GM18498 (cell line): ENCODE data around the gene GPR61.

Experiments used
- ATAC-seq: cut with Tn5 transposase; IDR thresholded peaks from one replicate; pipeline ENCODE4 v1.9.1; 2021; ENCODE audit warnings: mild to moderate bottlenecking, moderate library complexity; ENCODE audit not compliant: unreplicated experiment

GPR61 gene

DNA sequence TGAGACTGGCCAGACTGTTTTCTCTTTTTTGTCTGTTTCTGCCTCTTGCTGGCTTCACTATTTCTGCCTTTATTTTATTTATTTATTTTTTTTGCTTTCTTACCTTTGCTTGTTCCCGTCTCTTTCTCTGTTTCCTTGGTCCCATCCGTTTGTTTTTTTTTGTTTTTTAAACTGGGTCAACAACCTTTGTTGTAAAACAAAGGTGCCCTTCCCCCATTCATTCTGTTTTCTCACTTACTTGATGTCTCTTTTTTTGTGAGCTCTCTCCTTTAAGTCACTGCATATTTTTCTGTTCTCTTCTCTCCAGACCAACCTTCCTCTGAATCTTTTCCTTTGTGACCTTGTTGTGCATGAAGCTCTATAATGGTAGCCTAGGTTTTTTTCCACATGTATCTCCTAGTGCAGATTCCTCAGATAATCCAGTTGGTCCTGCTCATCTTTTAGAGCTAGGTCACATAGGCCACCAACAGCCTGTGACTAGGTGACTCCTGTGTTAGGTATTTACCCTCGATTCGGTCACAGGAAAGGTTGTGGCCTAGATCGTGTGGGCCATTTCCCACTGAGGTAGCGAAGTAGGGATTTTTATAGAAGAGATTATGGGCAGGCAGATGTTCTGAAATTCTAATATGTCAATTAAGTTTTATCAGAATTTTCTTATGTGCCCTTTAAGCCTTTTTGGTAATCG, 24.7 kb downstream of the GPR61 start:
- no peak for ATAC-seq

DNA sequence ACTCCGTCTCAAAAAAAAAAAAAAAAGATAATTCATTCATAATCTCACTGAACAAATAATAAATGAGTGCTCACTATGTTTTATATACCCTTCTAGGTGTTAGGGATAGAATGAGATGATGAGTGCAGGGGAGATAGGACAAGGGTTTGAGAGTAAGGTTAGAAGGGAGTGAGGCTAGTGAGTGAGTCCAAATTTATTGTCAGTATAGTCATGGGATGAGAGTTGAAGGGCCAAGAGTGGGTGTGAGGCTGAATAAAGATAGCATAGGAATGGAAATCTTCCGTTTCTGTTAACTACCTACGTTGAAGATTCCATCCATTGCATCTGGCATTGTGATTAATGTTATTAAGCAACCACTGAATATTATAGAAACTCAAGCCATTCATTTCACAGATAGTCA, 25.6 kb downstream of the GPR61 start:
- ATAC-seq = no peak

DNA sequence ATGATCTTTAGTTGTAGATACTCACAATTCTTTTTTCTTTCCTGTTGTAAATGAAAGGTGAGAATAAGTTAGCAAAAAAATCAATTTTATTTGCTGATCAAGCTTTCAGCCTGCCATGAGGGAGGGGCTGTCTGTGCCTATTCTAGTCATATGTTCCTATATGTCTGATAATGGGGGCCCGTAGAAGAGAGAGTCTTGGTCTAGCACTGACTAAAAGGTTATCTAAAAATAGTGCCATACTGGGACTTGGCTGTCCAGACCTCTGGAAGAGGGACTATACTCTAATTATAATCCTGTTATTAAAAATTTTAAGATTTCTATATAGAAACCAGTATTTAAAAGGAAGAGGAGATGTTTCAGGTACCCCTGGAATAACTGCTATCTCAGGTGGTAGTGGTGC, 27.3 kb downstream of the GPR61 start:
- no peak for ATAC-seq

GRCh38 chr1:109567877-109568672, 28.4 kb downstream of the GPR61 start:
- no peak for ATAC-seq

DNA sequence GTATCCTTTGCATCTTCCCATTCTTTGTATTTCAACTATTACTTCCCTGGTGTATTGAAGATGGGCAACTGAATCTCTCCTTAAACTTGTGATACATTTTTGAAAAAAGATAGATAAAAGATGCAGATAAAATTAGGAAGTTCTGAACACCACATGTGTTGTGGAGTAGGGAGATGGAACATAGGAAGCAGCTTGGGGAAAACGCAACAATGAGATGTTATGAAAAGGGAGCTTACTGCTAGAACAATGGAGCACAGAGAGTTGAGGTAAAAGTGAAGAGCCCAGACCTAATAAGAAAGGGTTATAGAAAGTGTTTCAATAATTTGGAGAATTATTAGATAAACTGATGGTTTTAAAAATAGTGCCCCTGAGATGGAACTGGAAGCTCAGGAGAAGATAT, 29.7 kb downstream of the GPR61 start:
- no peak for ATAC-seq

- ATAC-seq = no peak
Measured at GRCh38 chr1:109570414-109570813, 30.7 kb downstream of the GPR61 start.

DNA sequence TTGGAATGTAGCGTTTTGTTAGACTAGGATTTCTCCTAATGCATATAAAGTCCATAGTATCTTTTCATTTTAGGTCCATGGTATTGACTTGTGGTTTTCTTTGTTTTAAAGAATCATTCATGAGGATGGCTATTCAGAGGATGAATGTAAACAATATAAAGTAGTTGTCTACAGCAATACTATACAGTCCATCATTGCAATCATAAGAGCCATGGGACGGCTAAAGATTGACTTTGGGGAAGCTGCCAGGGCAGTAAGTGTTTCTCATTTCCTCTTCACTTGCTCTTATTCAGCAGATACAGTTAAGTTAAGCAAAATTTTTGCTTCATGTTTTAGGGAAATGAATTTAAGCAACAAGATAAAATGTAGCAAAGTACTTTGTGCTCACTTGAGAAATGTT, 34.1 kb downstream of the GPR61 start:
- no peak for ATAC-seq

GRCh38 chr1:109578947-109579443, 39.3 kb downstream of the GPR61 start:
- ATAC-seq = no peak

DNA sequence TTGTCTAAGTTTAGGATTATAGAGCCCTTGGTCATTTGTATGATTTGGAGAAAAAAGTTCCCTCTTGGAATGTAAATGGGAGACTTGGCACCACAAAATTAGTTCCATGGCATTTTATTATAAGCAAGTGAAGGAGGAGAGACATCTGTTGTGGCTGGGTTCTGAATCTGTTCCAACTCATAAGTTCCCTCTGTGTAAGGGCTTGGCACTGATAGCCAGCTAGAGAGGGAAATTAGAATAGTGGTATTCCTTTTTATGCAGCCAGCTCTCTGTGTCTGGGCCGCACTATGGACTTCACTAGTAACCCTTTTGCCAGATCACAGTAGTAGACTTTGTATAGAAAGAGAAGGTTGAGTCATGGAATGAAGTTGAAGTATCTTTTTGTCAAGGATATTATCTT, 39.8 kb downstream of the GPR61 start:
- no peak for ATAC-seq

DNA sequence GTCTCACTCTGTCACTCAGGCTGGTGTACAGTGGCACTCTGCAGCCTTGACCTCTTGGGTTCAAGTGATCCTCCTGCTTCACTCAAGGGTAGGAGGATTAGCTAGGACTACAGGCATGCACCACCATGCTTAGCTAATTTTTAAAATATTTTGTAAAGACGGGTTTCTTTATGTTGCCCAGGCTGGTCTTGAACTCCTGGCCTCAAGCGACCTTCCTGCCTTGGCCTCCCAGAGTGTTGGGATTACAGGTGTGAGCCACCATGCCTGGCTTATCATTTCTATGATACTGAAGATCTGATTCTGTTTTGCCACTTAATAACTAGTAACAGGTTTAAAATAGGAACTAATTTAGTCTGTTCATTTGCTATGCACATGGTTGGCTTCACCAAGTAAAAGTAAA, 42.3 kb downstream of the GPR61 start:
- no peak for ATAC-seq

DNA sequence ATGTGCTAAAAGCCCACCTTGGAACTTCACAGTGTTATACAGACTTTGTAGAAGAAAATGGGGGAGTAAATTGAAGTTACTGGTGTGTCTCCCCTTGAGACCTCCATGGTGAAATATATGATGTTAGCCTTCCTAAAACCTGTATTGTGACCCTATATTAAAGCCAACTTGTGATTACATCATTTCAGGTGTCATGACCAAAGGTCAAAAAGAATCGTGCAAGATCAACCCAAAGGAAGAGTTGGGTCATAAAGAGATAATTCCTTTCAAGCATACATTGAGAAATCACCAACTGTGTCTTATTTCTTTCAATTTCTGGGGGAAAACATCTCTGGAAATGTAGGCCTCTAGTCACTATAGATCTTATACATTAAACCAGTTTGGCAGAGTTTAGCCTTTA, 45.1 kb downstream of the GPR61 start:
- no peak for ATAC-seq

GRCh38 chr1:109586055-109586454, 46.4 kb downstream of the GPR61 start:
- no peak for ATAC-seq

GRCh38 chr1:109589177-109589576, 49.5 kb downstream of the GPR61 start:
- ATAC-seq = no peak

- no peak for ATAC-seq
Measured at GRCh38 chr1:109589679-109590078, 50.0 kb downstream of the GPR61 start.

DNA sequence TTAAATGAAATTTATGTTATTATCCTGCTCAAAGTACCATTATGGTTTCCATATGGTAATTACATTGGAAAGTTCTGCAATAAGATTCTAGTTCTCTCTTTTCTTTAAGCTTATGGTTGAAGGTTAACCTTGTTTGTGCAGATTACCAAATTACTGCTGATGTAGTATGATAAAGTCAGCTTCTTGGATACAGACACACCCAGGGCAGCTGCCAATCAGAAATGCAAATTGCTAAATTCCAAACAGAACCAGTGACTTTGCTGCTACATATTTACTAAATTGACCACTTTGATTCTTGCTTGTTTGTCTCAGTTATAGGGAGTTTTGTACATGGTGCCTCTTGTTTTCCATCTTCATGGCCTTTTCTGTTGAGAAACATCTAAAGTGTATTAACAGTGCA, 53.2 kb downstream of the GPR61 start:
- no peak for ATAC-seq

DNA sequence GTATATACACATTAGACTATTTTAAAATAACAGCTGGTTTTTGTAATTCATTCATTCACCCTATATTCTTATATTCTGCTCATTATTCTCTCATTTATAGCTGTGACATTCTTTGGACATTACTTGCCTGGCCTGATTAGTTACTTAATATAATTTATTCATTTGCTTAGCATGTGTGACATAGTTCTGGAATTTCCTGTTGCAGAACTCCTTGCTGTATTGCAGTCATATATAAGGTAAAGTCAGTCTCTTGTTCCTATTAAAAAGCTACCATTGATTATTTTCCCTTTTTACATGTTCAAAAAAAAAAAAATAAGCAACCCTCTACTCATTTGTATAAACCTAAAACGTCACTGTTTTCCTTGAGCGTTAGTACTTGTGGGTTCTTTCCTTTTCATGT, 55.9 kb downstream of the GPR61 start:
- no peak for ATAC-seq
